HG02610 (cell line): Measurements from ENCODE around the gene ACTA2.
A peak's percentile ranks its signal among the peaks of the same experiment; 100 is the strongest.

Experiments used
- ATAC-seq: cut with Tn5 transposase; IDR thresholded peaks from one replicate; pipeline ENCODE4 v1.9.1; 2021; ENCODE audit warnings: mild to moderate bottlenecking, moderate library complexity; ENCODE audit not compliant: unreplicated experiment

Gene ACTA2

DNA sequence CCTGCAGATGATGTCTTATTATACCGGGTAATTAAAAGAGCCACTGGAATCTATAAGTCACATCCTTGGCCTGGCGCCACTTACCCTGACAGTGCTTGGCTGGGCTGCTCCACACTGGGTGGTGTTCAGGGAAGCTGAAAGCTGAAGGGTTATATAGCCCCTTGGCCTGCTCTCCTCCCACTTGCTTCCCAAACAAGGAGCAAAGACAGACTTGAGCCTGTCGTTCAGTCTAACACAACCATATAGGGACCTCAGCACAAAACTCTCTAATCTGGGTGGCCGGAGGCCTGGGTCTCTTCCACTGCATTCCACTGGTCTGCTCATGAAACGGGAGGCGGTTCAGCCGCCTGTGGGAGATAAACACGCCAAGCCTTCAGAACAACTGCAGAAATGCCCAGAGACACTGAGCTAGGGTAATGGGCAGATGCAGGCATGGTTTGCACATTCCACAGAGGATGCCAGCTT is at the start of gene ACTA2:
TSS of gene ACTA2 (minus strand) at position 127 of the 465 bp plus-strand sequence. CDS start 3,843 bp downstream, outside the sequence.
- no peak for ATAC-seq

DNA sequence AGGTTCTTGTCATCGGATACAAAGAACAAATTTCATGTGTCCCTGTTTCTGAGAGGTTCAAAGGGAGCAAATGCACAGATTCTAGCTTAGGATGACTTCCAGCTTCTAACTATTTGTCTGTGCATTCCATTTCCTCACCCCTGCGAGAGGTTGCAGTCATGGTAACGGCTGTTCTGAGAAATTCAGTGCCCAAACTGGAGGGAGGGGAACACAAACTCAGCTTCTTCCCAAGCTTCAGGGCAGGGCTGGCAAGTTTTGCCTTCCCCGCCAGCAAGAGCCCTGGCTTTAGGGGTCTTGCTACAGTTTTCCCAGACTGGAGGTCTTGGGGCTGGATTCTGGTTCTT is 49.1 kb upstream of the ACTA2 start:
- no peak for ATAC-seq

DNA sequence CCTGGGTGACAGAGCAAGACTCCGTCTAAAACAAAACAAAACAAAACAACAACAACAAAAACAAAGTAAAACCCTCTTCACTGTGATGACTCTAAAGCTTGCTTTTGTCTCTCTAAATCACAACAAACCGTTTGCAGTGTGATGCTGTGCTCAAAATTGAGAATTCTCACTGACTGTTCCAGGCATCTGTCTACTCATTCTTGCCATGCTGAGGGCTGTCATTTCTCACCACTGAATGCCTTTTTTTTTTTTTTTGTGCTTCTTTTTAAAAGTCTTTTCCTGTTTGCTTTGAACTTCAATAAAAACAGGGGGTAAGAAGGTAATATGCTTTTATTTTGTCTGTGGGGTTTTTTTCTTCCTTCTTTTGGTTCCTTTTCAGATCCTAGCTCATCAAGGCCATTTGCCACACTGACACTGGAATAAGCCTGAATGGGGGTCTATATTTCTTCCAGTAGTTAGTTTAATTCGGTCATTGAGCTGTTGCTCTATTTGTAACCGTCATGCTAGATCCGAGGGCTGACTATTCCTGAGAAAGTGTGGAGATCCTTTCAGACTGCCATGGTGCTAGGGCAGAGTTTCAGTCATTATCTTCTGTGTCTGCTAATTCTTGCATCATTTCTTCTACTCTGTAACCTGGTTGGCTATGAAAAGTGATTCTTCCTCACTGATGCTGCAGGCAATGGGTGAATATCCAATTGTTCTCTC is 48.6 kb upstream of the ACTA2 start:
- peak; percentile 46 for ATAC-seq

DNA sequence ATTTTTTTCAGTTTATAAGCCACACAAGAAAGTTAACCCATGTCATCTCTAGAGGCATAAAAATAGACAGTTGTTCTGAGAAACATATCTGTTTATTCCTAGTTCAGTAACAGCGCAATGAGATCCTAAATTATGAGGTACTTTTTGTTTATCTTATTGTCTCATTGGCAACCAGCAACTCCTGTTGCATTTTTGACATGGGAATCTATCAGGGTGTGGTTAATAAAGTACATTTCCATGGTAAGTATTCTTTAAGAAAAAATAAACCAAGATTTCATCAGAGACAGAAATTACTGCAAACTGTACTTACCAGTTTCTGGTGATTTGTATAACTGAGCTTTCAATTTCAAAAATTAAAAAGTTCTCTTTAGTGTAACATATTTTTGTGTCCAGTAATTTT is 47.1 kb upstream of the ACTA2 start:
- no peak for ATAC-seq

DNA sequence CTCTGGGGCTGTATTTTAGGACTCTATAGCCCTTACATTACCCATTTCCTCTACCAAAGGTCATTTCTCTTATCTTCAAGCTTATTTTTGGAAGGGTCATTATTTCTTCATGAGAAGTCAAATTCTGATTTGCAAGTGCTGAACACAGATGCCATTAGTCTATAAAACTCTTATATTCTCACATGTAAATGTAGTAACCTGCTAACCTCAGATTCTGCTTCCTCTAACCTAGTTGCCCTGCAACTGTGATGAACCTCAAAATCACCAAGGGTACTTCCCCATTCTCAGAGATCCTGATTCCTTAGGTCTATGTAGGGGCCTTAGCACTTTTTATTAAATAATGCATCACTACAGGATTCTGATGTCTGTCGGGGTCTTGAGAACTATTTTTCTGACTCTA is 44.4 kb upstream of the ACTA2 start:
- ATAC-seq = peak; percentile 66

DNA sequence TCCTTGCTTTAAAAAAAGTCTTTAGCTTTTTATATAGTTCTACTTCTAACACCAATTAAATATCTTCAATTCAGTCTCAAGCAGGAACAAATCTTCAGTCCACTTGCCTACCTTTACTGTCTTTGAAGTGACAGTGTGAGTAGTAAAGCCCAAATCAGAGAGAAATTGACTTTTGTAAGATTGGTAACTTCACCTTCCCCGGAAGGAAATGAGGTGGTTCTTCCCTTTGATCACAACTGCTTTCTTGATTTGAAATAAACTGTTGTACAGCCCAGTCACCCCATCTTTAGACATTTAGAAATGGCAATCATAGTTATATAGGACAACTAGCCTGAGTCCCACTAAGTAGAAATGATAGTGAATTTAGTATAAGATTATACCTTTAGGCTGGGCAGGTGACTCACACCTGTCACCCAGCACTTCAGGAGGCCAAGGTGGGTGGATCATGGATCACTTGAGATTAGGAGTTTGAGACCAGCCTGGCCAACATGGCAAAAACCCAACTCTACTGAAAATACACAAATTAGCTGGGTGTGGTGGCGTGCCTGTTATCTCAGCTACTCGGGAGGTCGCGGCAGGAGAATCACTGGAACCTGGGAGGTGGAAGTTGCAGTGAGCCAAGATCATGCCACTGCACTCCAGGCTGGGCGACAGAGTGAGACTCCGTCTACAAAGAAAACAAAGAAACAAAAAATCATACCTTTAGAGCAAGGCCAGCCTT is 42.7 kb upstream of the ACTA2 start:
- ATAC-seq = no peak

DNA sequence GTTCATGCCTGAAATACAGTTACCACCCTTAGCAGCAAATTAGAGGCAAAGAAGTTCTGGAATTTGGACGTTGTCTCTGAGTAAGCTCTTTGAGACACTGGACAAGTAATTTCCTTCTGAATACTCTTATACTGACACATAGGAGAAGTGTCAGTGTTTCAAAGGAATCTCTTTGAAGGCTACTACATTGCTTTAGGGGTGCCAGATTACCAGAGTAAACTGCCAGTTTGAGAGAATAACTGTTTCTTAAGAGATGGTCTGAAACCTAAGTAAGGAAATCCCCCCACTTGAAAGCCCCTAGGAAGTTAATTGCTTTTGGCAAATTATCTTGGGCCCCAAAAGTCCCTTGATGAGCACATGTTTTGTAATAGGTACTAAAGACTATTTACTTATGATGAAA is 41.4 kb upstream of the ACTA2 start:
- no peak for ATAC-seq

DNA sequence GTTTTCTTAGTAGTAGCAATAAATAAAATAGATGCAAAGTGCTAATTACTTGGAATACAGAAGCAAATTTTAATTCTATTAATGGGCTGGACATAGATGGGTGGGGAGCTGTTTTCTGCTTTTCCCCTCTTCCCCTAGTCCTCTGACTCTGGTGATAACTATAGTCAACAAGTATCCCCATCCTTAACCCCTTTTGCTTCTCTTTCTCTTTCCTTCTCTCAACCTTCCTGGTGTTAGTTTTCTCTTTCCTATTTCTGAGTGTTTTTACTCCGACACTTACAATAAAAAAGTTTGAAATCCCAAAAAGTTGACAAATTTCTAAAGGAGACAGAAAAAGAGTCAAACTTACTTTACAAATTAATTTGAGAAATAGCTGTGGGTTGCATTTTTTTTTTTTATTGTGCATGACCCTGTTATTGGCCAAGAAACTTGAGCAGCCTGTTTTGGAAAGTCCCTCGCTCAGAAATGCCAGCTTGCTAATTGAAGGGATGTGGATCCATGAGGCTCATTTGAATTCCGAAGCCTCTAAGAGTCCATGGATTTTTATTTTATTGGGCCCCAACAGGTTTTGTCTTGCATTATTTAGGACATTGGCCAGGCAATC is 40.5 kb upstream of the ACTA2 start:
- ATAC-seq = no peak

DNA sequence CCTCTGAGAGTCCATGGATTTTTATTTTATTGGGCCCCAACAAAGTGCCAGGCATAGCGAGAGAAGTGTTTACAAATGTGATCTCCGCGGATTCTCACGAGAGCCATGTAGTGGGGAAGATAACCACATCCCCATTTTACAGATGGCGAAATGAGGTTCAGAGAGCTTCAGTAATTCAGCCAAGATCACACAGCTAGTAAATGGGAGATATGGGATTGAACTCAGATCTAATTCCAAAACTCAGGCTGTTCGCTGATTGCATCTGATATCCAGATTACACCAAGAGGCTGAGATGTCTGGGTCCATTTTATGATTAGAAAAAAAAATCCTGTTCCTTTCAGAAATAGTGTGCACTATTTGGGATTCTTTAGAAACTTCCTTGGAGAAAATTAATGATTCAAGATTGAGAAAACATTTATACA is 39.3 kb upstream of the ACTA2 start:
- ATAC-seq = no peak

DNA sequence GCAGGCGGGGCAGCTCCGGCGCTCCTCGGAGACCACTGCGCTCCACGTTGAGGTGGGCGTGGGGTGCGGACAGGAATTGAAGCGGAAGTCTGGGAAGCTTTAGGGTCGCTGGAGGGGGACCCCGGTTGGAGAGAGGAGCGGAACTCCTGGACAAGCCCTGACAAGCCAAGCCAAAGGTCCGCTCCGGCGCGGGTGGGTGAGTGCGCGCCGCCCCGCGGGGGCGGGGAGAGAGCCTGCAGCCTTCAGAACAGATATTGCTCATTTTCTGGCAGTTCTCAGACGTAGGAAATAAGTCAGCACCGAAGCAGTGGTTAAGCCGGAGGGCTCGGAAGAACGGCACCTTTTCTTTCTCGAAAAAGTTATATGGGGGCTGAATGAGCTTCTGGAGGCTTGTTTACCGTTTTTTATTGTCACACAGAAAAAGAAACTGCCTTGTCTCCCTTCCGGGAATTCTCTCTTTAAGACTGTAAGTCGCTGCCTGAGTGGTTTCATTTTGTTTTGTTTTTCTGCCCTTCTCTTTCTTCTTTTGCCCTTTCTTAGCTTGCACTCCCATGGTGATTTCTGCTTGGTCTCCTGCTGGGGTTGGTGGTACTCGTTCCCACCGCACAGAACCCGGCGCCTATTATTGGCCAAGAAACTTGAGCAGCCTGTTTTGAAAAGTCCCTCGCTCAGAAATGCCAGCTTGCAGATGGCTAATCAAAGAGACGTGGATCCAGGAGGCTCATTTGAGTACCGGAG is 38.8 kb upstream of the ACTA2 start:
- ATAC-seq = peak; percentile 43

DNA sequence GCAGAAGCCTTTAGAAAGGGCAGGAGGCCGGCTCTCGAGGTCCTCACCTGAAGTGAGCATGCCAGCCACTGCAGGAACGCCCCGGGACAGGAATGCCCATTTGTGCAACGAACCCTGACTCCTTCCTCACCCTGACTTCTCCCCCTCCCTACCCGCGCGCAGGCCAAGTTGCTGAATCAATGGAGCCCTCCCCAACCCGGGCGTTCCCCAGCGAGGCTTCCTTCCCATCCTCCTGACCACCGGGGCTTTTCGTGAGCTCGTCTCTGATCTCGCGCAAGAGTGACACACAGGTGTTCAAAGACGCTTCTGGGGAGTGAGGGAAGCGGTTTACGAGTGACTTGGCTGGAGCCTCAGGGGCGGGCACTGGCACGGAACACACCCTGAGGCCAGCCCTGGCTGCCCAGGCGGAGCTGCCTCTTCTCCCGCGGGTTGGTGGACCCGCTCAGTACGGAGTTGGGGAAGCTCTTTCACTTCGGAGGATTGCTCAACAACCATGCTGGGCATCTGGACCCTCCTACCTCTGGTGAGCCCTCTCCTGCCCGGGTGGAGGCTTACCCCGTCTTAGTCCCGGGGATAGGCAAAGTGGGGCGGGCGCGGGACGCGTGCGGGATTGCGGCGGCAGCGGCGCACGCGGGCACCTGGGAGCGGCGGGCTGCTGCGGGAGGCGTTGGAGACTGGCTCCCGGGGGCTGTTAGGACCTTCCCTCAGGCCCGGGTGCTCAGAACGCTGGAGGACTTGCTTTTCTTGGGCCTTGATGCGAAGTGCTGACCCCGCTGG is 38.0 kb upstream of the ACTA2 start, which contains the start of gene FAS:
TSS of gene FAS (plus strand) at position 415 of the 777 bp plus-strand sequence. CDS start at position 494, 79 bp downstream.
- ATAC-seq = peak; percentile 81

DNA sequence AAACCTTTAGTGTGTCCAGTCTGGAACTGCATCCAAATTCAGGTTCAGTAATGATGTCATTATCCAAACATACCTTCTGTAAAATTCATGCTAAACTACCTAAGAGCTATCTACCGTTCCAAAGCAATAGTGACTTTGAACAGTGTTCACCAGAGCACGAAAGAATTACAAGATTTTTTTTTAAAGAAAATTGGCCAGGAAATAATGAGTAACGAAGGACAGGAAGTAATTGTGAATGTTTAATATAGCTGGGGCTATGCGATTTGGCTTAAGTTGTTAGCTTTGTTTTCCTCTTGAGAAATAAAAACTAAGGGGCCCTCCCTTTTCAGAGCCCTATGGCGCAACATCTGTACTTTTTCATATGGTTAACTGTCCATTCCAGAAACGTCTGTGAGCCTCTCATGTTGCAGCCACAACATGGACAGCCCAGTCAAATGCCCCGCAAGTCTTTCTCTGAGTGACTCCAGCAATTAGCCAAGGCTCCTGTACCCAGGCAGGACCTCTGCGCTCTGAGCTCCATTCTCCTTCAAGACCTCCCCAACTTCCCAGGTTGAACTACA is 37.3 kb upstream of the ACTA2 start:
- ATAC-seq = no peak

DNA sequence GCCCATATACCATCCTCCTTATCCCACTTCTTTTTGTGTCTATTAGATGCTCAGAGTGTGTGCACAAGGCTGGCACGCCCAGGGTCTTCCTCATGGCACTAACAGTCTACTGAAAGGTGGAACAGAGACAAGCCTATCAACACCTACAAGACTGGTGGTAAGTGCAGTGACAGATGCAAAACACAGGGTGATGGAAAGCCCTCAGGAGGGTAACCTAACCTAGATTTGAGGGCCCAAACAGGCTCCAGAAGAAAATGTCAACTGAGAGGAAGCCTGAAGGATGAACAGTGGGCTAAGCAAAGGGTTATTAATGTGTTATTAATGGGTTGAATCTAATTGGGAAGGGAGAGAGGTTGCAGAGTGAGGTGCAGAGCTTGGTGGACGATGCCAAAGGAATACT is 36.9 kb upstream of the ACTA2 start:
- ATAC-seq = no peak

DNA sequence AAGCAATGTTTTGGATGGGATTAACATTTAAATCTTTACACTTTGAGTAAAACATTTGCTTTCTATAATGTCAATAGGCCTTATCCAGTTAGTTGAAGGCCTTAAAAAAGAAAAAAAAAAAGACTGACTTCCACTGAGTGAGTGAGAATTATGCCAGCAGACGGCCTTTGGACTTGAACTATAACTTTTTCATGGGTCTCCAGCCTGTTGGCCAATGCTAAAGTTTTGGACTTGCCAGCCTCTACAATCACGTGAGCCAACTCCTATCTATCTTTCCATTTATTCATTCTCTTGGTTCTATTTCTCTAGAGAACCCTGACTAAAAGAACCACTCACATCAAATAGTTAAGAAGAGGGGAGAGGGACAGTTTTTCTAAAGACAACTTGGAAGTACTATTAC is 35.3 kb upstream of the ACTA2 start:
- no peak for ATAC-seq

DNA sequence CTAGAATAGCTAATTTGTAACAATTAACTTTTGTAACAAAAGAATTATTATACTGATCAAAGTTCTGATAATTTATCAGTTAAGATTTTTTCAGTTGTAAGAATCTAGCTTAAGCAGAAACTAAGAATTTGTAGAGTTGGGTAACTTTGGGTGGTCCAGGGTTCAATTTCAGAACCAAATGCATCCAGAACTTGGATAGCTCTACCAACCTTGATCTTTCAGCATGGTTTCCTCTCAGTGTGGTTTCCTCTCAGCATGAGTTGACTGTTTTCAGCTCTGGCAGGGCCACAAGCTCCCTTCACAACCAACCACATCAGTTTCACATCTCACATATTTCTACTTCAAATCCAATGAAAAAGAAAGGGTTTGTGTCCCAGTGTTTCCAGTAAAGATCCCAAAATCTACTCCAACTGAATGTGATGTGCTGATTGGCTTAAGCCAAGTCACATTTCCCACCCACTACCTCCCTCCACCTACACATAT is 34.7 kb upstream of the ACTA2 start:
- no peak for ATAC-seq

DNA sequence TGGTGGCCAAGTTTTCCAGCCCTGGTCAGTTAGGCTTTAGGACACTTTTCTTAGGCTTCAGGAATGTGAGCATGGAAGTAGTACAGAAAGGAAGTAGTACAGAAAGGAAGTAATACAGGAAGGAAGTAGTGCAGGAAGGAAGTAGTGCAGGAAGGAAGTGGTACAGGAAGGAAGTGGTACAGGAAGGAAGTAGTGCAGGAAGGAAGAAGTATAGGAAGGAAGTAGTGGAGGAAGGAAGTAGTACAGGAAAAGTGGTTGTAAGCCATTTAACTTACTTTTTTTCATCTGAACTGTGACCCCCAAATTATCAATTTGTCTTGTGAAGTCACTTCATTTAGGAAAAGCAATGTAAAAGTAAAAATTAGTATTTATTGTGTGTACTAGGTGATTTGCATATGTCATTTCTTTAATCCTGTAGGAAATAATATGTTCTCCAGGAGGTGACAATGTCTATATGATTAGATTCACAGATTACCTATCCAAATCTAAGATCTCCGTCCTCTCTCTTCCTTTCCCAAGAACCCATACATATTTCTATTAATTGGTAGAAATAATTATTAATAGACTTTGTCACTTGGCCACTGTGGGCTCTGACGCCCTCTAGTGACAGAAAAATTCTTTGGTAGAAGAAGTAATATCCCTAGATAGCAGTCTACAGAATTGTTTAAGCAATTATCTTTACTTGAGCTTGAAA is 34.1 kb upstream of the ACTA2 start:
- no peak for ATAC-seq

DNA sequence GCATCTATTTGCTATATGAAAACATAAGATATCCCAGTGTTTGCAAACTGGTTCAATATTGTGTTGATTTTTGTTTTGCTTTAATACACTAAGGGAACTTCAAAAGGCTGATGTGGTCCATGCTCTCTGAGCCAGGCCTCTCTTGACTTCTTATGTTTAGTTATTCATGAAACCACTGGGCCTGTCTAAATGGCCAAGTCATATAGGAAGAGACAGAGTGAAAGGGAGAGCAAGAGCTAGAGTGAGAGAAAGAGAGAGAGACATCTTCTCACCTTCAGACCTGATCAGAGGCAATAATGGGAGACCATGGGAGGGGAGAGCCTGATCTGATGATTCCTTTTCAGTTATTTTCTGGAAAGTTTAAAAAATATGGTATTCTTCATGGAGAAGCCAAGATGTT is 32.0 kb upstream of the ACTA2 start:
- peak; percentile 63 for ATAC-seq

DNA sequence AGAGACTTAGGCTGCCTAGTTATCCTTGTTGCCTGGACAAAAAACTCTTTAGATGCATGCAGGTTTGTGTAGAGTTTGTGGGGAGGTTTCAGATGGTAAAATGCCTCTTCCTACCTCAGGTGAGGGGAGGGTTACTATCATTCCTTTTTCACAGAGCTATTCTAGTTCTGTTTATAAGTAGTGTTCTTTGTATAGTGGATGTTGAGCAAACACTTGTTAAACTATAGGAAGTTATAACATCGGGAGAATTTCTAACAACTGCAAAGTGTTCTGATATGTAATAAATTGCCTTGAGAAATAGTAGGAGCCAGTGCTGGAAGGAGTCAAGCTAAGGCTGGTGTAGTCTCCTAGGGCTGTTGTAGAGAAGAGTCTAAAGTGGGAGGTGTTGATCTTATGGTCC is 31.4 kb upstream of the ACTA2 start:
- no peak for ATAC-seq

DNA sequence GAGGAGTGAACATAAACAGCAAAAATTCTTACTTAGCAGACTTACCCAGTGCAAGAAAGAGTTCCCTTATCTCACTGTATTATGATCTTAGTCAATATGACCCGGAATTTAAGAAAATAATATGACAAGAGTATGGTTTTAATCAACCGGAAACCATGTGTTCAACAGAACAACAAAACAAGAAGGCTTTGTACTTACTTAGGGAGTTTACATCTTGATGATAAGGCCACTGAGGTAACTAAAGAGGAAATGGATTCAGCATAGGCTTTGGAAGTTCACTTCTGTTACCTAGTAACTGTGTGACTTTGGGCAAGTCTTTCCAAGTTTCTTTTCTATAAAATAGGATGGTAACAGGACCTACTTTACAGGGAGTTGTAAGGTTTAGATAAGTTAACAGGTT is 30.6 kb upstream of the ACTA2 start:
- ATAC-seq = no peak
